K562 (cell line): ENCODE results near the gene RAG2. TPM values are rescaled to one million over a fixed set of nuclear protein-coding genes. Genes with fewer than 3 reads are reported as not detected.

Experiments used
- ATAC-seq: fragments of 200-7000 bp; cut with Tn5 transposase; 3 replicates; pipeline ENCODE4 v1.9.1; 2020; ENCODE audit warnings: moderate library complexity
- BruUV-seq: library from RNA; stranded (reverse); fragments of 400-500 nt; replicated peaks from 2 replicates; lab custom pipeline; 2021; lab: Mats Ljungman, UMichigan
- CTCF ChIA-PET: fragments of 300-600 bp; formaldehyde crosslinking; extraction: SDS; loops from one replicate; lab custom pipeline; 2021; ENCODE audit warnings: low intra/inter-chr PET ratio; lab: Yijun Ruan, JAX
- POLR2A ChIA-PET: fragments of 300-600, 350-650 bp; sonication (Branson Sonifier 250); formaldehyde crosslinking; extraction: SDS; loops from one replicate; lab custom pipeline; 2021; ENCODE audit warnings: antibody characterized with exemption, inconsistent platforms; lab: Yijun Ruan, JAX
- DNase-seq, 4 experiments: peaks; one replicate each; pipeline versions ENCODE4 v3.0.0 to v3.0.0-alpha.2; 2011 to 2018; ENCODE audit warnings: low spot score in 3 of 4, mixed read lengths in 3 of 4; ENCODE audit errors: extremely low read depth in 1 of 4
- FAIRE-seq: peaks from 2 replicates; lab custom pipeline; 2011; peaks lifted over from hg19 to GRCh38; lab: Jason Lieb, UNC
- H2AFZ ChIP-seq: 2 replicates; pipeline ENCODE4 v1.6.0; 2011; ENCODE audit warnings: low read depth, low read length, control low read depth, inconsistent platforms
- H3K27ac ChIP-seq: fragments of 200-600 bp; 3 replicates; pipeline ENCODE4 v1.8.0; 2011; ENCODE audit warnings: low read depth, mild to moderate bottlenecking, control low read depth, inconsistent platforms, low read length, moderate library complexity, mixed read lengths; ENCODE audit errors: extremely low read depth
- H3K27me3 ChIP-seq, 2 experiments: fragments of 300-600 bp in 1 of 2; 2 replicates in 1 of 2; 3 replicates in 1 of 2; pipeline versions ENCODE4 v1.6.0 to v1.8.0; 2011; ENCODE audit warnings: inconsistent platforms in 2 of 2, low read length in 2 of 2, mild to moderate bottlenecking in 1 of 2, mixed read lengths in 1 of 2, moderate library complexity in 1 of 2; ENCODE audit not compliant: control insufficient read depth in 2 of 2, insufficient read depth in 2 of 2
- H3K36me3 ChIP-seq: fragments of 300-600 bp; 3 replicates; pipeline ENCODE4 v1.8.0; 2011; ENCODE audit warnings: mild to moderate bottlenecking, low read length, inconsistent platforms; ENCODE audit not compliant: control insufficient read depth, insufficient read depth
- H3K4me1 ChIP-seq, 2 experiments: fragments of 200-600 bp in 1 of 2; replicated peaks in 1 of 2; 2 replicates in 1 of 2; 3 replicates in 1 of 2; pipeline versions ENCODE4 v1.5.1 to v1.8.0; 2011; ENCODE audit warnings: inconsistent platforms in 2 of 2, low read length in 2 of 2, mild to moderate bottlenecking in 1 of 2, mixed read lengths in 1 of 2, moderate library complexity in 1 of 2; ENCODE audit not compliant: control insufficient read depth in 2 of 2, insufficient read depth in 2 of 2
- H3K4me2 ChIP-seq: 2 replicates; pipeline ENCODE4 v1.6.1; 2011; ENCODE audit warnings: low read length, control low read depth, inconsistent platforms, mixed read lengths; ENCODE audit not compliant: insufficient read depth
- H3K4me3 ChIP-seq: fragments of 200-600 bp; sonication (generic), shearing (Covaris generic); 2 replicates; pipeline ENCODE4 v1.5.1; 2016; ENCODE audit warnings: control low read depth, inconsistent platforms
- H3K79me2 ChIP-seq: fragments of 200-600 bp; 3 replicates; pipeline ENCODE4 v1.8.0; 2011; ENCODE audit warnings: low read length, inconsistent platforms; ENCODE audit not compliant: control insufficient read depth, insufficient read depth
- H3K9ac ChIP-seq, 2 experiments: 2 replicates each; pipeline versions ENCODE4 v1.6.0 to v1.6.1; 2011; ENCODE audit warnings: low read depth in 2 of 2, low read length in 2 of 2, control low read depth in 1 of 2, inconsistent platforms in 1 of 2, mild to moderate bottlenecking in 1 of 2, mixed read lengths in 1 of 2; ENCODE audit not compliant: insufficient read depth in 1 of 2
- H3K9me1 ChIP-seq: one replicate; pipeline ENCODE4 v1.6.0; 2011; ENCODE audit warnings: inconsistent platforms, mild to moderate bottlenecking, low read length, moderate library complexity; ENCODE audit not compliant: control insufficient read depth, insufficient read depth
- H3K9me3 ChIP-seq: replicated peaks from 2 replicates; pipeline ENCODE4 v1.5.1; 2011; ENCODE audit warnings: low read depth, low read length, inconsistent platforms; ENCODE audit not compliant: control insufficient read depth, insufficient read depth
- H4K20me1 ChIP-seq: replicated peaks from 2 replicates; pipeline ENCODE4 v1.6.1; 2011; ENCODE audit warnings: low read length, inconsistent platforms, mixed read lengths; ENCODE audit not compliant: control insufficient read depth, insufficient read depth
- CBFB ChIP-seq: sonication (generic); formaldehyde crosslinking; IDR thresholded peaks from 2 replicates; pipeline ENCODE4 v1.4.0; 2020; ENCODE audit warnings: mild to moderate bottlenecking, missing genetic modification reagents
- IFI16 ChIP-seq: fragments of 250-450 bp; sonication (Bioruptor Pico); IDR thresholded peaks from 2 replicates; pipeline ENCODE4 v2.1.2; 2022; ENCODE audit warnings: mild to moderate bottlenecking, inconsistent platforms
- NFIC ChIP-seq: fragments of 450-650 bp; IDR thresholded peaks from 2 replicates; pipeline ENCODE4 v1.6.1; 2017; ENCODE audit warnings: mild to moderate bottlenecking, inconsistent platforms
- POLR2B ChIP-seq: fragments of 450-650 bp; IDR thresholded peaks from 2 replicates; pipeline ENCODE4 v1.6.1; 2018; ENCODE audit warnings: low read depth; ENCODE audit not compliant: partially characterized antibody
- ZNF324 ChIP-seq: fragments of 250-450 bp; sonication (Bioruptor Pico); IDR thresholded peaks from 2 replicates; pipeline ENCODE4 v1.4.0; 2020; ENCODE audit warnings: mild to moderate bottlenecking
- WGBS: fragments of 100-300 bp; shearing (Covaris generic); methylation state at CpG from one replicate; pipeline ENCODE4 v1.1.6; 2016; ENCODE audit warnings: low coverage, mixed read lengths; ENCODE audit not compliant: insufficient coverage; ENCODE audit errors: missing lambda C conversion rate; 5-methylcytosine and 5-hydroxymethylcytosine counted together
- in situ Hi-C: fragments of 300-500 bp; cut with MboI; formaldehyde crosslinking; loops from 4 replicates; pipeline ENCODE4 v1.15.0; 2018; ENCODE audit warnings: inconsistent platforms, mixed read lengths
- intact Hi-C: fragments of 100-400 bp; cut with micrococcal nuclease; formaldehyde crosslinking; loops from 2 replicates; pipeline ENCODE4 v1.14.2; 2022
- polyA plus RNA-seq, 8 experiments: library from polyadenylated mRNA; depleted of rRNA in 4 of 8; stranded (reverse) in 5 of 8; unstranded in 3 of 8; fragments of >200 nt; fragmentation: Nextera tagmentation in 2 of 8; fragmentation: Illumina TruSeq in 1 of 8; extraction: Ambion mirVana in 2 of 8; extraction: Trizol in 1 of 8; gene quantifications; 2 replicates each; pipeline versions ENCODE4 v1.2.1 to v1.2.3, GENCODE V29; 2011 to 2014; ENCODE audit warnings: inconsistent platforms in 1 of 8, missing spikeins in 1 of 8
- total RNA-seq, 7 experiments: library from RNA; depleted of rRNA in 6 of 7; stranded (reverse); fragments of >200 nt in 6 of 7; fragmentation: Illumina TruSeq in 2 of 7; extraction: Trizol in 2 of 7; gene quantifications; 2 replicates each; pipeline versions ENCODE4 v1.2.1 to v1.2.3, GENCODE V29; 2011 to 2021; ENCODE audit warnings: low replicate concordance in 1 of 7
- TF ChIP-seq, protein P1 (sequence below): fragments of 450-650 bp; formaldehyde crosslinking; IDR thresholded peaks from 2 replicates; pipeline ENCODE4 v1.4.0; 2020; ENCODE audit warnings: mild to moderate bottlenecking, moderate library complexity
- TF ChIP-seq, protein P2 (sequence below): fragments of 250-450 bp; sonication (Bioruptor Pico); IDR thresholded peaks from 2 replicates; pipeline ENCODE4 v1.8.0; 2022; ENCODE audit warnings: moderate library complexity, mild to moderate bottlenecking, inconsistent platforms
- TF ChIP-seq, protein P3 (sequence below): sonication (generic); formaldehyde crosslinking; IDR thresholded peaks from 2 replicates; pipeline ENCODE4 v1.8.1; 2023; ENCODE audit warnings: mild to moderate bottlenecking, missing genetic modification reagents

The RAG2 gene
- total and polyA plus RNA-seq, 9 of the 15 experiments (the other 6 are each of a cell fraction or from before 2014, with no cell fraction given): 0.06 to 2.7 (median 0.26) TPM; not detected in 3

DNA sequence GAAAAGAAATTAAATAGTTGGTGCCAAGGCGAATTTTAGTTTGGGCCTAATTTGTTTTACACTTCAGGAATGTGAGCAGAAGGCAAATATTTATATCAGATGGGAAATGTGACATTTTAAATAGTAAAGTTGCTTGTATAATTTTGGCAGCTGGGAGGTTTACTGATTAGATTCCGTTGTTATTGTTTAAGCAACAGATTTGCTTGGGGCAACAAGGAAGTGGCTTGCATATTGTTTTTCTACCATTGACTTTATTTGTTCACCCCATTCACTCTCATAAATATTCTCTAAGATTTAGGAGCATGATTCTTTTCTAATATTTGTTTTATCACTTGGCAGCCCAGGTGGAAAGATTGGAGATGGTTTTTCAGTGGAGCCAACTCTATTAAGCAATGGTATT is 40.5 kb upstream of the RAG2 start:
- Histone ChIP-seq H2AFZ (no peak overlapping the region), H4K20me1 (no peaks in the 10 kb centered on the region), H3K9me3 (no peaks in the 10 kb centered on the region), H3K4me3 (no peak overlapping the region), H3K79me2 (no peaks in the 10 kb centered on the region), H3K27me3 (no peaks in the 10 kb centered on the region), H3K27ac (no peak overlapping the region), H3K9ac (no peak overlapping the region), H3K36me3 (no peaks in the 10 kb centered on the region), H3K9me1 (no peaks in the 10 kb centered on the region), H3K4me1 (no peaks in the 10 kb centered on the region), H3K4me2 (no peak overlapping the region)
- TF ChIP-seq, protein P1, sequence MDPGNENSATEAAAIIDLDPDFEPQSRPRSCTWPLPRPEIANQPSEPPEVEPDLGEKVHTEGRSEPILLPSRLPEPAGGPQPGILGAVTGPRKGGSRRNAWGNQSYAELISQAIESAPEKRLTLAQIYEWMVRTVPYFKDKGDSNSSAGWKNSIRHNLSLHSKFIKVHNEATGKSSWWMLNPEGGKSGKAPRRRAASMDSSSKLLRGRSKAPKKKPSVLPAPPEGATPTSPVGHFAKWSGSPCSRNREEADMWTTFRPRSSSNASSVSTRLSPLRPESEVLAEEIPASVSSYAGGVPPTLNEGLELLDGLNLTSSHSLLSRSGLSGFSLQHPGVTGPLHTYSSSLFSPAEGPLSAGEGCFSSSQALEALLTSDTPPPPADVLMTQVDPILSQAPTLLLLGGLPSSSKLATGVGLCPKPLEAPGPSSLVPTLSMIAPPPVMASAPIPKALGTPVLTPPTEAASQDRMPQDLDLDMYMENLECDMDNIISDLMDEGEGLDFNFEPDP (CRISPR knock-in tag): no peak
- no peak for TF ChIP-seq CBFB
- TF ChIP-seq POLR2B: no peak
- TF ChIP-seq, protein P2, sequence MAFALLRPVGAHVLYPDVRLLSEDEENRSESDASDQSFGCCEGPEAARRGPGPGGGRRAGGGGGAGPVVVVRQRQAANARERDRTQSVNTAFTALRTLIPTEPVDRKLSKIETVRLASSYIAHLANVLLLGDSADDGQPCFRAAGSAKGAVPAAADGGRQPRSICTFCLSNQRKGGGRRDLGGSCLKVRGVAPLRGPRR (CRISPR knock-in tag): no peak
- TF ChIP-seq, protein P3, sequence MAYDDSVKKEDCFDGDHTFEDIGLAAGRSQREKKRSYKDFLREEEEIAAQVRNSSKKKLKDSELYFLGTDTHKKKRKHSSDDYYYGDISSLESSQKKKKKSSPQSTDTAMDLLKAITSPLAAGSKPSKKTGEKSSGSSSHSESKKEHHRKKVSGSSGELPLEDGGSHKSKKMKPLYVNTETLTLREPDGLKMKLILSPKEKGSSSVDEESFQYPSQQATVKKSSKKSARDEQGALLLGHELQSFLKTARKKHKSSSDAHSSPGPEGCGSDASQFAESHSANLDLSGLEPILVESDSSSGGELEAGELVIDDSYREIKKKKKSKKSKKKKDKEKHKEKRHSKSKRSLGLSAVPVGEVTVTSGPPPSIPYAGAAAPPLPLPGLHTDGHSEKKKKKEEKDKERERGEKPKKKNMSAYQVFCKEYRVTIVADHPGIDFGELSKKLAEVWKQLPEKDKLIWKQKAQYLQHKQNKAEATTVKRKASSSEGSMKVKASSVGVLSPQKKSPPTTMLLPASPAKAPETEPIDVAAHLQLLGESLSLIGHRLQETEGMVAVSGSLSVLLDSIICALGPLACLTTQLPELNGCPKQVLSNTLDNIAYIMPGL (CRISPR knock-in tag): no peak
- TF ChIP-seq NFIC: no peak
- no peak for TF ChIP-seq ZNF324
- TF ChIP-seq IFI16 (CRISPR knock-in tag): no peak
- 3% methylated on average over 2 of the region's 2 CpGs for WGBS
- FAIRE-seq: no peak
- CTCF ChIA-PET: interaction anchor here (0.6 kb wide), 1 partner anchor 71 kb away, joined by 3 read pairs; the partner anchor contains the start of gene RAG1
- no TSS peak for BruUV-seq
- no peak for ATAC-seq
- in situ Hi-C loops: no loop called here
- DNase-seq: no peak
- POLR2A ChIA-PET: no interaction called here
- intact Hi-C loops: no loop called here
